Heart left ventricle (tissue), 16 donors: ENCODE measurements around the gene FER1L5. TPM values are rescaled to one million over a fixed set of nuclear protein-coding genes. Genes with fewer than 3 reads are reported as not detected.

ENCODE experiments used
- ATAC-seq, 4 donors: fragments of 200-7000 bp; cut with Tn5 transposase; one replicate each; pipeline ENCODE4 v1.9.1; 2020 to 2022; ENCODE audit warnings: moderate library complexity in 4 of 4, mild to moderate bottlenecking in 3 of 4, moderate number of reproducible peaks in 1 of 4
- DNase-seq, 5 donors: peaks; one replicate each; pipeline ENCODE4 v3.0.0-alpha.2; 2020
- H3K27ac ChIP-seq, 12 donors: fragments of 200-600 bp; sonication (generic) in 4 of 12; one replicate each; pipeline versions ENCODE4 v1.5.0 to v1.8.0; 2016 to 2022; ENCODE audit warnings: mild to moderate bottlenecking in 2 of 12
- H3K27me3 ChIP-seq, 9 donors: fragments of 200-600 bp; sonication (generic) in 2 of 9; one replicate each; pipeline versions ENCODE4 v1.5.1 to v1.8.0; 2016 to 2022; ENCODE audit warnings: mild to moderate bottlenecking in 3 of 9
- H3K36me3 ChIP-seq, 9 donors: fragments of 200-600 bp; sonication (generic) in 2 of 9; one replicate each; pipeline versions ENCODE4 v1.5.0 to v1.8.0; 2018 to 2022; ENCODE audit warnings: mild to moderate bottlenecking in 2 of 9
- H3K4me1 ChIP-seq, 12 donors: fragments of 200-600 bp; sonication (generic) in 4 of 12; one replicate each; pipeline versions ENCODE4 v1.5.0 to v1.8.0; 2016 to 2022; ENCODE audit warnings: mild to moderate bottlenecking in 3 of 12
- H3K4me3 ChIP-seq, 12 donors: fragments of 200-600 bp; sonication (generic) in 4 of 12; one replicate each; pipeline versions ENCODE4 v1.5.0 to v1.8.0; 2017 to 2022; ENCODE audit warnings: mild to moderate bottlenecking in 9 of 12, moderate library complexity in 4 of 12
- H3K9me3 ChIP-seq, 12 donors: fragments of 200-600 bp; sonication (generic) in 4 of 12; one replicate each; pipeline versions ENCODE4 v1.5.0 to v1.8.0; 2016 to 2022; ENCODE audit warnings: mild to moderate bottlenecking in 1 of 12
- POLR2A ChIP-seq, 2 donors: fragments of 450-650 bp; IDR thresholded peaks; one replicate each; pipeline ENCODE4 v1.6.1; 2017; ENCODE audit warnings: antibody characterized with exemption in 2 of 2, mild to moderate bottlenecking in 2 of 2, moderate library complexity in 2 of 2
- WGBS, 4 donors: extraction: QIAGEN DNeasy Blood & Tissue Kit in 2 of 4; methylation state at CpG; one replicate each; pipeline versions ENCODE4 v1.1.5 to v1.1.7; 2013 to 2018; 5-methylcytosine and 5-hydroxymethylcytosine counted together
- intact Hi-C, 10 donors: fragments of 100-400 bp; cut with DNase I; formaldehyde crosslinking; loops; one replicate each; pipeline versions ENCODE4 v1.11.1 to v1.14.2; 2022
- polyA plus RNA-seq, 2 donors: library from polyadenylated mRNA; stranded (reverse); fragments of 200-250 nt; gene quantifications; one replicate each; pipeline ENCODE4 v1.2.3, GENCODE V29; 2013
- total RNA-seq, 9 donors: library from RNA; depleted of rRNA in 2 of 9; stranded (reverse); fragments of >200 nt in 2 of 9; fragmentation: NEBNext Ultra II Directional in 3 of 9; extraction: Animal tissue kit (Norgen Biotek cat#: 25700) in 3 of 9; gene quantifications; one replicate each; pipeline versions ENCODE4 v1.1.0 to v1.2.4, GENCODE V29; 2016 to 2023
- TF ChIP-seq, protein P1 (sequence below), 12 donors: fragments of 200-600 bp; sonication (generic) in 4 of 12; IDR thresholded peaks; one replicate each; pipeline versions ENCODE4 v1.5.0 to v1.8.0; 2018 to 2022; ENCODE audit warnings: antibody characterized with exemption in 12 of 12, mild to moderate bottlenecking in 5 of 12
- donor health status: ischemic (EF 13 %, LVEDD 7.1; RV severe dilation, severe dysfunction).
- donor health status: healthy with polysubstance abuse.
- donor health status: DM: no; HTN: yes; CAD: no.
- donor health status: DM: no; HTN: no; CAD: no.
- donor health status: ischemic (EF 25% LVEDD 6.9; RV normal size, moderate dysfunction).
- donor health status: ischemic (EF 25% LVEDD 5.7; RV mildly dilated, moderate dysfunction).
- donor health status: healthy.
- donor health status: DM: yes; HTN: yes; CAD: no.
- donor health status: ischemic (EF 35%, LVEDD 5.7; RV mildly dilated, moderate dysfunction).
- donor health status: nonischemic (EF 11% LVEDD 7.7; RV severe dilation, severe dysfunction).
- donor health status: DM: yes; HTN: yes; CAD: no.
- donor health status: PGD.
- donor health status: ischemic (EF 29% LVEDD 5.4; RV normal size, mild dysfunction).
- donor health status: nonischemic (EF 23%, LVEDD 6.1; RV moderate dilation, normal function).

The FER1L5 gene
- total and polyA plus RNA-seq, 11 donors: 0.01 to 0.15 (median 0.07) TPM; not detected in 7

DNA sequence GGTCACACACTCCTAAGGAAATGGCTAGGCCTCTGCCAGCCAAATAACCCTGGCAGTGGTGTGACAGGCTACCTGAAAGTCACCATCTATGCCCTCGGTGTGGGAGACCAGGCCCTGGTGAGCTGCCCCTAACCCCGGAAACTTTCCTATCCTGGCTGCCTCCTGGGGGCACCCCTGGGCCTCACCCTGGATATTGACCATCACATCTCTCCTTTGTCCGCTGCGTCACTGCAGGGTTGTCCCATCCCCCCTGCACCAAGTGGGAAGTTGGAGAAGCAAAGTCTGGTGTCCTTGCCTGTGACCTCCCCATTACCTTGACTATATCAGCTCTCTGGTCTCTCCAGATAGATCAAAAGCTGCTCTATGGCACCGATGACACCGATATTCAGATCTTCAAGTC is 18.8 kb downstream of the FER1L5 start:
- TF ChIP-seq POLR2A (IDR thresholded peaks at IDR 0.05): no peak
- TF ChIP-seq, protein P1, sequence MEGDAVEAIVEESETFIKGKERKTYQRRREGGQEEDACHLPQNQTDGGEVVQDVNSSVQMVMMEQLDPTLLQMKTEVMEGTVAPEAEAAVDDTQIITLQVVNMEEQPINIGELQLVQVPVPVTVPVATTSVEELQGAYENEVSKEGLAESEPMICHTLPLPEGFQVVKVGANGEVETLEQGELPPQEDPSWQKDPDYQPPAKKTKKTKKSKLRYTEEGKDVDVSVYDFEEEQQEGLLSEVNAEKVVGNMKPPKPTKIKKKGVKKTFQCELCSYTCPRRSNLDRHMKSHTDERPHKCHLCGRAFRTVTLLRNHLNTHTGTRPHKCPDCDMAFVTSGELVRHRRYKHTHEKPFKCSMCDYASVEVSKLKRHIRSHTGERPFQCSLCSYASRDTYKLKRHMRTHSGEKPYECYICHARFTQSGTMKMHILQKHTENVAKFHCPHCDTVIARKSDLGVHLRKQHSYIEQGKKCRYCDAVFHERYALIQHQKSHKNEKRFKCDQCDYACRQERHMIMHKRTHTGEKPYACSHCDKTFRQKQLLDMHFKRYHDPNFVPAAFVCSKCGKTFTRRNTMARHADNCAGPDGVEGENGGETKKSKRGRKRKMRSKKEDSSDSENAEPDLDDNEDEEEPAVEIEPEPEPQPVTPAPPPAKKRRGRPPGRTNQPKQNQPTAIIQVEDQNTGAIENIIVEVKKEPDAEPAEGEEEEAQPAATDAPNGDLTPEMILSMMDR (IDR thresholded peaks at IDR 0.05): no peak
- Histone ChIP-seq H3K4me1 (peaks cover 0 to 24% (median 4%) of the 10 kb centered on the region in 12 donors), H3K27ac (no peak overlapping the region), H3K9me3 (peaks cover 0 to 8% (median 0%) of the 10 kb centered on the region in 12 donors), H3K36me3 (no peaks in the 10 kb centered on the region), H3K4me3 (no peak overlapping the region), H3K27me3 (no peaks in the 10 kb centered on the region)
- intact Hi-C loops: no loop called here
- DNase-seq (no peak), ATAC-seq (no peak)
- WGBS, 4 donors: 92 to 96% (median 95%) methylated on average over 6 of the region's 6 CpGs

DNA sequence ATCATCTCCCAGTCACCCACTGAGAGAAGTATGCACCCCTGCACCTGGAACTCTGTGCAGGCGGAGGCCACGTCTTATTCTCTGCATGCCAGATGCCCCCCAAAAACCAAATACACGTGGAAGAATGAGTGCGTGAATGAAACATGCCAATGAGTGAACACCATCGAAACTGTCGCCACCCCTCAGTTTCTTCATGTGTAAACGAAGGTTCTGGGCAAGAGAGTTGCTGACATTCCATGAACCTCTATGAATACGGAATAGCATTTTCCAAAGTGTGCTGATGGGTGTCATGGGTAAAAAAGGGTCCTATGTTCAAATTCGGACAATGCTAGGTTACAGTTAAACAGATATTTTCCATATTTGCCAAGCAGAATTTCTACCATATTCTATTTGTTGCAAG is 19.8 kb downstream of the FER1L5 start:
- TF ChIP-seq, protein P1 (IDR thresholded peaks at IDR 0.05): no peak
- TF ChIP-seq POLR2A (IDR thresholded peaks at IDR 0.05): no peak

DNA sequence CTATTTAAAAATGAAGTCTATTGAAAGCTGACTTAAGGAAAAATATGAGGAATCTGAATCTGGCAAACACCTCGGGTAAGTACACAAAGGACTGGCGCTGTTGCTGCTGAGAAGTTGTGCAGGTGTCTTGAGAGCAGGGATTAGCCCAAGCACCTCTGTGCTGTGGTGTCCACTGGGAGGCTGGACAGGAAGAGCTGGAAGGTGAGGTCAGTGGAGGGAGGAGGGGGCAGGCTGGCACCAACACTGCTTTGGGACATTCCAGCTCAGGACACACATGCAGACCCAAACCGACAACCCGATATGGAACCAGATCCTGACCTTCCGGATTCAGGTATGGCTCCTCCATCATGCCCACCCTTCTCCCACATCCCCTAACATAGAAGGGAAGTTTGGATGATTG is 20.6 kb downstream of the FER1L5 start:
- ATAC-seq (no peak), DNase-seq (no peak)
- Histone ChIP-seq H3K4me3 (no peak overlapping the region), H3K36me3 (no peaks in the 10 kb centered on the region), H3K9me3 (peaks cover 0 to 8% (median 0%) of the 10 kb centered on the region in 12 donors), H3K27ac (no peak overlapping the region), H3K27me3 (no peaks in the 10 kb centered on the region), H3K4me1 (peaks cover 0 to 17% (median 4%) of the 10 kb centered on the region in 12 donors)
- TF ChIP-seq, protein P1 (IDR thresholded peaks at IDR 0.05): no peak
- no peak for TF ChIP-seq POLR2A (IDR thresholded peaks at IDR 0.05)
- intact Hi-C loops: no loop called here
- 88 to 91% (median 89%) methylated on average over 5 of the region's 5 CpGs for WGBS, 4 donors

More for the DNA sequence above, 19.8 kb downstream of the FER1L5 start:
- peaks cover 0 to 17% (median 4%) of the 10 kb centered on the region in 12 donors for H3K4me1 ChIP-seq
- 87 to 94% (median 90%) methylated on average over 9 of the region's 9 CpGs for WGBS, 4 donors
- intact Hi-C loops: no loop called here
- ATAC-seq (no peak), DNase-seq (no peak)
- no peaks in the 10 kb centered on the region for H3K36me3 ChIP-seq
- H3K27me3 ChIP-seq: no peaks in the 10 kb centered on the region
- H3K9me3 ChIP-seq: peaks cover 0 to 8% (median 0%) of the 10 kb centered on the region in 12 donors
- no peak overlapping the region for H3K27ac ChIP-seq
- H3K4me3 ChIP-seq: no peak overlapping the region

DNA sequence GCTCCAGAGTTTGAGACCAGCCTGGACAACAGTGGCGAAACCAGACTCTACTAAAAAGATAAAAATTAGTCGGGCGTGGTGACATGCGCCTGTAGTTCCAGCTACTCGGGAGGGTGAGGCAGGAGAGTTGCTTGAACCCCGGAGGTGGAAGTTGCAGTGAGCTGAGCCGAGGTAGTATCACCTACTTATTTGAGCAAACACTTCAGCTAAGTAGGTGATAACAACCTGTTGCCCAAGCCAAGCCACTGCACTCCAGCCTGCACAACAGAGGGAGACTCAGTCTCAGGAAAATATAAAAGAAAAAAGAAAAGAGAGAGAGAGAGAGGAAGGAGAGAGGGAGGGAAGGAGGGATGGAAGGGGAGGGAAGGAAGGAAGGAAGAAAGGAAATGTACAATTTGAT is 21.3 kb downstream of the FER1L5 start:
- H3K9me3 ChIP-seq: peaks cover 0 to 8% (median 0%) of the 10 kb centered on the region in 12 donors
- no peak overlapping the region for H3K4me3 ChIP-seq
- H3K36me3 ChIP-seq: no peaks in the 10 kb centered on the region
- TF ChIP-seq POLR2A (IDR thresholded peaks at IDR 0.05): no peak
- TF ChIP-seq, protein P1 (IDR thresholded peaks at IDR 0.05): no peak
- no peak for ATAC-seq
- H3K4me1 ChIP-seq: peaks cover 0 to 17% (median 4%) of the 10 kb centered on the region in 12 donors
- intact Hi-C loops: no loop called here
- H3K27me3 ChIP-seq: no peaks in the 10 kb centered on the region
- H3K27ac ChIP-seq: no peak overlapping the region
- WGBS, 4 donors: 70 to 79% (median 74%) methylated on average over 7 of the region's 7 CpGs
- DNase-seq: no peak
